ENCODE data around the gene AGBL4.

DNA sequence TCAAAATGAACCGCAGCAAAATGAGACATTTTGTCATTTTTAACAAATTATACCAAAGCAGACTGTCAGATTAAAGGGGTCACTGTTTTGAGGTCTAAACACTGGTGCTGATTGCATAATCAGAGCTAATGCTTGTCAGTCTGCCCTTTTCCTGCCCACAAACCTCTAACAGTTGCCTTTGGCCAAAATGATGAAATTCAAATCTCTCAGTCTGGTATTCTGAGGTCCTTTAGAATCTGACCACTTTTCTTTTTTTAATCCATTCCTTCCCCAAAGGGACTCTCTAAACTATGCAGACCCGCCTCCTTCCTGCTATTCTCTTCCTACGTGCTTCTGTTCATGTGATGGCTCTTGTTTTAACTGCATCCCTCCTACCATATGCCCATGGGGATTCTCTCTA lies 1406.5 kb downstream of the AGBL4 start:
- TF ChIP-seq, protein P1, sequence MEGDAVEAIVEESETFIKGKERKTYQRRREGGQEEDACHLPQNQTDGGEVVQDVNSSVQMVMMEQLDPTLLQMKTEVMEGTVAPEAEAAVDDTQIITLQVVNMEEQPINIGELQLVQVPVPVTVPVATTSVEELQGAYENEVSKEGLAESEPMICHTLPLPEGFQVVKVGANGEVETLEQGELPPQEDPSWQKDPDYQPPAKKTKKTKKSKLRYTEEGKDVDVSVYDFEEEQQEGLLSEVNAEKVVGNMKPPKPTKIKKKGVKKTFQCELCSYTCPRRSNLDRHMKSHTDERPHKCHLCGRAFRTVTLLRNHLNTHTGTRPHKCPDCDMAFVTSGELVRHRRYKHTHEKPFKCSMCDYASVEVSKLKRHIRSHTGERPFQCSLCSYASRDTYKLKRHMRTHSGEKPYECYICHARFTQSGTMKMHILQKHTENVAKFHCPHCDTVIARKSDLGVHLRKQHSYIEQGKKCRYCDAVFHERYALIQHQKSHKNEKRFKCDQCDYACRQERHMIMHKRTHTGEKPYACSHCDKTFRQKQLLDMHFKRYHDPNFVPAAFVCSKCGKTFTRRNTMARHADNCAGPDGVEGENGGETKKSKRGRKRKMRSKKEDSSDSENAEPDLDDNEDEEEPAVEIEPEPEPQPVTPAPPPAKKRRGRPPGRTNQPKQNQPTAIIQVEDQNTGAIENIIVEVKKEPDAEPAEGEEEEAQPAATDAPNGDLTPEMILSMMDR (IDR thresholded peaks at IDR 0.05) = no peak
- TF ChIP-seq POLR2A (IDR thresholded peaks at IDR 0.05) = no peak
